ENCODE measurements around the gene AHCYL2. TPM values are rescaled to one million over a fixed set of nuclear protein-coding genes. Genes with fewer than 3 reads are reported as not detected.

The AHCYL2 gene
- total and polyA plus RNA-seq, 2 donors (not counting 3 experiments of a cell fraction or from before 2014, with no cell fraction given) = 10.8 to 13.5 TPM

DNA sequence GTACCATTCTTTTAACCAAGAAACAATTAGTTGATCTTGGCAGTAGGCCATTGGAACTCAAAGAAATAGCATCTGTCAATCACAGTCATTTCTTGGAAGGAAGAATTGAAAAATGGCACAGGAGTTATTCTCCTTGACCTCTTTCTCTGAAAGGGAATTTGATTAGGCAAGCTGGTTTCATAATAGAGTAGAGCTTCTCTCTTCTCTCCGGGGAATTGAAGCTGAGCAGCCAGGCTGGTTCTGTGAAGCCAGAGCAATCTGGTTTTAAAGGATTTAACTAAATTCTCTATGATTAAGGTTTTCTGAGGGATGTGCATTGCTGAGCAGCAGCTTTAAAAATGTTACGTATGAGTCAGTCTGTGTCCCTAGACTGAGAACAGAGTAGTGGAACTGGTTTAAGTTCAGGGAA, 70.2 kb downstream of the AHCYL2 start:
- intact Hi-C loops (cut with micrococcal nuclease) = no loop called here
- BruUV-seq (replicated peaks) = no TSS peak

More for the DNA sequence above, 70.2 kb downstream of the AHCYL2 start:
- Histone ChIP-seq H4K20me1 (replicated peaks; ENCODE audit: control insufficient read depth, extremely low read depth, insufficient read depth, low read length) (no peaks in the 10 kb centered on the region), H3K9me1 (replicated peaks; ENCODE audit: control insufficient read depth, extremely low read depth, insufficient read depth, low read length) (no peaks in the 10 kb centered on the region), H2AFZ (ENCODE audit: low read depth, low read length) (no peak overlapping the region), H3K9ac (replicated peaks; ENCODE audit: extremely low read depth, insufficient read depth, low read length) (no peak overlapping the region), H3K9me3 (replicated peaks; ENCODE audit: control insufficient read depth, insufficient read depth, low read length) (no peaks in the 10 kb centered on the region), H3K4me1 (ENCODE audit: control insufficient read depth, extremely low read depth, insufficient read depth, low read length) (no peaks in the 10 kb centered on the region), H3K4me2 (ENCODE audit: insufficient read depth, low read length) (no peak overlapping the region), H3K36me3 (ENCODE audit: control insufficient read depth in 2 of 2, extremely low read depth in 1 of 2, insufficient read depth in 2 of 2, low read length in 2 of 2) (no peaks in the 10 kb centered on the region), H3K27ac (ENCODE audit: insufficient read depth, low read depth, low read length) (no peak overlapping the region), H3K27me3 (ENCODE audit: control insufficient read depth in 2 of 2, insufficient read depth in 2 of 2, low read length in 2 of 2) (no peaks in the 10 kb centered on the region), H3K4me3 (replicated peaks in 1 of 3; ENCODE audit: insufficient read depth in 1 of 3, low read depth in 1 of 3, low read length in 3 of 3) (no peak overlapping the region), H3K79me2 (ENCODE audit: control insufficient read depth, insufficient read depth, low read length) (no peaks in the 10 kb centered on the region)
- DNase-seq (ENCODE audit: low read depth, low spot score) (peak; percentile 50), FAIRE-seq (no peak)
- TF ChIP-seq MYC (IDR thresholded peaks at IDR 0.05; ENCODE audit: low read depth, low read length) = no peak
- TF ChIP-seq, protein P1, sequence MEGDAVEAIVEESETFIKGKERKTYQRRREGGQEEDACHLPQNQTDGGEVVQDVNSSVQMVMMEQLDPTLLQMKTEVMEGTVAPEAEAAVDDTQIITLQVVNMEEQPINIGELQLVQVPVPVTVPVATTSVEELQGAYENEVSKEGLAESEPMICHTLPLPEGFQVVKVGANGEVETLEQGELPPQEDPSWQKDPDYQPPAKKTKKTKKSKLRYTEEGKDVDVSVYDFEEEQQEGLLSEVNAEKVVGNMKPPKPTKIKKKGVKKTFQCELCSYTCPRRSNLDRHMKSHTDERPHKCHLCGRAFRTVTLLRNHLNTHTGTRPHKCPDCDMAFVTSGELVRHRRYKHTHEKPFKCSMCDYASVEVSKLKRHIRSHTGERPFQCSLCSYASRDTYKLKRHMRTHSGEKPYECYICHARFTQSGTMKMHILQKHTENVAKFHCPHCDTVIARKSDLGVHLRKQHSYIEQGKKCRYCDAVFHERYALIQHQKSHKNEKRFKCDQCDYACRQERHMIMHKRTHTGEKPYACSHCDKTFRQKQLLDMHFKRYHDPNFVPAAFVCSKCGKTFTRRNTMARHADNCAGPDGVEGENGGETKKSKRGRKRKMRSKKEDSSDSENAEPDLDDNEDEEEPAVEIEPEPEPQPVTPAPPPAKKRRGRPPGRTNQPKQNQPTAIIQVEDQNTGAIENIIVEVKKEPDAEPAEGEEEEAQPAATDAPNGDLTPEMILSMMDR (IDR thresholded peaks at IDR 0.05; ENCODE audit: extremely low read depth in 1 of 2, insufficient read depth in 1 of 2, low read depth in 1 of 2, low read length in 2 of 2) = no peak
- TF ChIP-seq GATA2 (IDR thresholded peaks at IDR 0.05; ENCODE audit: insufficient read depth, insufficient read length, low read depth, low read length) = no peak
- no peak for TF ChIP-seq POLR2AphosphoS5 (IDR thresholded peaks at IDR 0.05; ENCODE audit: insufficient read depth, low read depth, low read length)
- TF ChIP-seq, protein P2, sequence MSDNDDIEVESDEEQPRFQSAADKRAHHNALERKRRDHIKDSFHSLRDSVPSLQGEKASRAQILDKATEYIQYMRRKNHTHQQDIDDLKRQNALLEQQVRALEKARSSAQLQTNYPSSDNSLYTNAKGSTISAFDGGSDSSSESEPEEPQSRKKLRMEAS (IDR thresholded peaks at IDR 0.05; ENCODE audit: insufficient read depth, insufficient read length) = no peak
- TF ChIP-seq FOS (IDR thresholded peaks at IDR 0.05; ENCODE audit: borderline replicate concordance, insufficient read depth, low read length) = no peak
- TF ChIP-seq JUN (IDR thresholded peaks at IDR 0.05; ENCODE audit: borderline replicate concordance, insufficient read depth, insufficient read length, low read depth) = no peak
- TF ChIP-seq EZH2 (IDR thresholded peaks at IDR 0.05; ENCODE audit: borderline replicate concordance, low read depth, low read length, severe bottlenecking) = no peak
- TF ChIP-seq POLR2A (IDR thresholded peaks at IDR 0.05; ENCODE audit: low read depth, low read length) = no peak
- dilution Hi-C loops (cut with MboI; ENCODE audit: extremely low pct_ligation_motif_present, low sequenced_read_pairs) = no loop called here
- CTCF ChIA-PET = interaction anchor here (0.8 to 6.4 kb wide), 9 partner anchors 11 to 131 kb away, joined by 3 to 235 read pairs (median 5); partner anchors contain the start of gene AHCYL2
- POLR2A ChIA-PET = no interaction called here
